VCaP (cell line): ENCODE data around the gene MCTP1.

Experiments used
- H3K27ac ChIP-seq: fragments of 450-650 bp; 2 replicates; pipeline ENCODE4 v1.5.1; 2017
- TF ChIP-seq, protein P1 (sequence below): fragments of 450-650 bp; conservative IDR thresholded peaks from 2 replicates; pipeline ENCODE4 v1.5.1; 2017; ENCODE audit warnings: mild to moderate bottlenecking, moderate library complexity

The MCTP1 gene

DNA sequence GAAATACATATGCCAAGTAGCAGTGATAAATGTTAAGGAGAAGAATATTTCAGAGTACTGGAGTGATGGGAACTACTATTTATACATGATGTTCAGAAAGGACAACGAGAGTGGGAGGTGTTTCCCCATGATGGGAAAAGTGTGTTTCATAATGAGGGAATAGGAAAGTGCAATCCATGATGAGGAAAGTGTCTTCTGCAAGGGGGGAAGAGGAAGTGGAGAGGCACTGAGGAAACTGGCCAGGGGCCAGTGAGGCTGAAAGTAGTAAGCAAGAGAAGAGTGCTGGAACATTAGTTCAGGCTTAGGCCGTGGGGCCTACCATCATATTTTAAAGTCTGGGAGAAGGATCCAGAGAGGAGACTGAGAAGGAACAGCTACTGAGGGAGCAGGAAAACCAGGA is 339.2 kb downstream of the MCTP1 start:
- no peak overlapping the region for H3K27ac ChIP-seq
- TF ChIP-seq, protein P1, sequence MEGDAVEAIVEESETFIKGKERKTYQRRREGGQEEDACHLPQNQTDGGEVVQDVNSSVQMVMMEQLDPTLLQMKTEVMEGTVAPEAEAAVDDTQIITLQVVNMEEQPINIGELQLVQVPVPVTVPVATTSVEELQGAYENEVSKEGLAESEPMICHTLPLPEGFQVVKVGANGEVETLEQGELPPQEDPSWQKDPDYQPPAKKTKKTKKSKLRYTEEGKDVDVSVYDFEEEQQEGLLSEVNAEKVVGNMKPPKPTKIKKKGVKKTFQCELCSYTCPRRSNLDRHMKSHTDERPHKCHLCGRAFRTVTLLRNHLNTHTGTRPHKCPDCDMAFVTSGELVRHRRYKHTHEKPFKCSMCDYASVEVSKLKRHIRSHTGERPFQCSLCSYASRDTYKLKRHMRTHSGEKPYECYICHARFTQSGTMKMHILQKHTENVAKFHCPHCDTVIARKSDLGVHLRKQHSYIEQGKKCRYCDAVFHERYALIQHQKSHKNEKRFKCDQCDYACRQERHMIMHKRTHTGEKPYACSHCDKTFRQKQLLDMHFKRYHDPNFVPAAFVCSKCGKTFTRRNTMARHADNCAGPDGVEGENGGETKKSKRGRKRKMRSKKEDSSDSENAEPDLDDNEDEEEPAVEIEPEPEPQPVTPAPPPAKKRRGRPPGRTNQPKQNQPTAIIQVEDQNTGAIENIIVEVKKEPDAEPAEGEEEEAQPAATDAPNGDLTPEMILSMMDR, result no peak

DNA sequence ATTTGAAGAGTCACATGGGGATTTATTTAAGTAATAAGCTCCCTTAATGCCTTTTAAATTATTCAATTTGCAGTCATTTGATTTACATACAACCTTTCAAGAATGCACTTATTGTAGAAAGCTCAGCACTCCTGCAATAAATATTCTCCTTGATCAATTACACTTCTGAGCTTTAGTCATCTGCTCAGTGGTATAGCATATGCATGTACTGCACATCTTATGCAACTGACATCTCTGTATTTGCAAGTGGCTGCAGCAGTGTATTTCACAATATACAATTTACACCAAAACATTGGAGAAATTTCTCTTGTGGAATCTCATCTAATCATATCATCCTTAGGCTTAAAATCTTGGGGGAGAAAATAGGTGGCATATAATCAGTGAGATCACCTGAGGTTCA is 340.7 kb downstream of the MCTP1 start:
- no peak overlapping the region for H3K27ac ChIP-seq

DNA sequence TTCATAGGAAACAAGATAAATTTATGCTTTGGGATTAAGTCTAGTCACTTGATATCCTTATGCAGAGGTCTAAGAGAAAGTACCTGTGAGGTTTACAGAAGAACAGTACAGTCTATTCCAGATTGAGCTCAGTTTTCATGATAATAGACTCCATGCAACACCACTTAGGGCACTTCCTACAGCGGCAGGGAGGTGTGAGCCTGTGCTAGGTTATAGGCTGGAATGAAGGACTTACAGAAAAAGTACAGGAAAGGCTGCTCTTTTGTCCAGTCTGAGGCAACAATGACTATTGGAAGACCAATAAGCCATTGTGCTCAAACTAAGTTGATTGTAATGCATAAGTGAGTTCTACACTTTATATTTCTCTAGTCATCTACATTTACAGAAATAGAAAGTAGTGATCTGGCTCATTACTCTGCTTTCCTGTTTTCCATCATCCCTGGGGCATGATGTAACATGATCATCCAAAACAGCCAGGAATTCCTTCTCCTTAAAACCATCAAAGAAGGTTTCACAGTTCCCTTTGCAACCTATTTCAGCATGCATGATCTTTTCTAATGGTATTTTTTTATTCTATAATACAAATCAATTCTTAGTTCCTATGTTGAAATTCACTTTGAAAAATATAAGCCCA is 343.7 kb downstream of the MCTP1 start:
- TF ChIP-seq, protein P1, result no peak
- no peak overlapping the region for H3K27ac ChIP-seq

More for the DNA sequence above, 340.7 kb downstream of the MCTP1 start:
- TF ChIP-seq, protein P1, result no peak

DNA sequence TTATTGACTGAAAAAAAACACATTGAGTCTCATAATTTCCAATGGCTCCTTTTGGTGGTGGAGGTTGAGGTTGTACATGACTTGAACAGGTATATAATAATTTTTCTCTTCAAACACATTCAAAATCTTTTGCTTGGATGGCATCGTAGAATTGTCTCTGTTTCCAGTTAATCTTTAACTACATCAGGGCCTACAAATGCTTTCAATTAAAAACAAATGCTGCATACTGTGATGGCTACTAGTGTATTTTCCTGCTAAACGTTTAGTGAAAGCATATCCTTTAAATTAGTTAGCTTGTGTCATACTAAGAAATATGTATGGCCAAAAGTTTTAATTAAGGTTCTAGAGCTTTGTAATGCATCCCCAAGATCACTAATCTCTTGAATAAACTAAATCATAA is 352.6 kb downstream of the MCTP1 start:
- TF ChIP-seq, protein P1, result no peak
- peak overlapping the region; percentile 14 for H3K27ac ChIP-seq

DNA sequence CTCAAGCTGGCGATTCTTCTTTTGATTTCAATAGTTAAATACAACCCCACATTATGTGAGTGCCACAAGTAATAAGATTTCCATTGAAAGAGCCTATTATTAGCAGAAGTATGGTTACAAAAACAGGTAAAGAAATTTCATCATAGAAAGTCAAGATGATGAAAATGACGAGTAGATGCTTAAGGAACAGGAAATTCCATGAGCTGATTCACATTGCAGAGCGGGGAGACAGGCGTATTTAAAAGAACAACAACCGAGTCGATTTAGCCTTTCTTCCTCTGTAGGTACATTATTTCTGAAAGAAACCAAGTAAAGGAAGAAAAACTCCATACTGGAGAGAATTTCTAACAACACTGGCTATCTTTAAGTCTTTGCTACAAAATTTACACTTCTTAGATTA is 356.0 kb downstream of the MCTP1 start:
- H3K27ac ChIP-seq, result no peak overlapping the region
- TF ChIP-seq, protein P1, result no peak

DNA sequence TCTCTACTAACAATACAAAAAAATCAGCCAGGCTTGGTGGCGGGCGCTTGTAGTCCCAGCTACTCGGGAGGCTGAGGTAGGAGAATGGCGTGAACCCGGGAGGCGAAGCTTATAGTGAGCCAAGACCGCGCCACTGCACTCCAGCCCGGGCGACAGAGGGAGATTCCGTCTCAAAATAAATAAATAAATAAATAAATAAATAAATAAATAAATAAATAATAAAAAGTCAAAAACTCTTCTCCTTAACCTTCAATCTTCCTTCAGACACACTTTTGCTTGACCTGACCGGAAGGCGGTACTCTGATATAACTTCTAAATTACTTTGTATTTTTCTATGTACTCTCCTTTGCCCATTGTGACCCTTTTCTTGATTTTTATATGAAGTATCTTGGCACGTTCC is 364.3 kb downstream of the MCTP1 start:
- TF ChIP-seq, protein P1, result no peak
- no peak overlapping the region for H3K27ac ChIP-seq

DNA sequence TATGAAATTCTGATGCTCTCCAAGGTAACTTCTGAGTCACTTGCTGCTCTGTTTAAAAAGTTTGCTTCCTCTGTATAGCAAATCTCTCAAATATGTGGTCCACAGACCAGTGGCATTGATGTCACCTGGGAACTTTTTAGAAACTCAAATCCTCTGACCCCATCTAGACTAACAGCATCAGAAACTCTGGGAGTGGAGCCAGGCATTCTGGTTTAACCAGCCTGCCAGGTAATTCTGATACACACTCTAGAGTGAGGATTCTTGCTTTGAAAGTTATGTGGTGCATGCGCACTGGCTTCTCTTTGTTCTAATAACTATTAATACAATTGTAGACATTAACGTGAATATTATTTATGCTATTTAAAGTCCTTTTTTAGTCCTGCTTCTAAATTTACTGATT is 368.3 kb downstream of the MCTP1 start:
- H3K27ac ChIP-seq, result no peak overlapping the region
- TF ChIP-seq, protein P1, result no peak
